K562 treated with DMSO at 1 percent for 4 hours (cell line): ENCODE data around the gene ATP6V1C2. TPM values are rescaled to one million over a fixed set of nuclear protein-coding genes. Genes with fewer than 3 reads are reported as not detected.

Experiments used
- total RNA-seq: library from RNA; unstranded; fragments of 300-600 nt; gene quantifications from 2 replicates; pipeline ENCODE4 v1.2.3, GENCODE V29; 2022; ENCODE audit not compliant: insufficient read depth

Gene ATP6V1C2
- 0.41 and 0.99 TPM in 2 replicates for total RNA-seq

DNA sequence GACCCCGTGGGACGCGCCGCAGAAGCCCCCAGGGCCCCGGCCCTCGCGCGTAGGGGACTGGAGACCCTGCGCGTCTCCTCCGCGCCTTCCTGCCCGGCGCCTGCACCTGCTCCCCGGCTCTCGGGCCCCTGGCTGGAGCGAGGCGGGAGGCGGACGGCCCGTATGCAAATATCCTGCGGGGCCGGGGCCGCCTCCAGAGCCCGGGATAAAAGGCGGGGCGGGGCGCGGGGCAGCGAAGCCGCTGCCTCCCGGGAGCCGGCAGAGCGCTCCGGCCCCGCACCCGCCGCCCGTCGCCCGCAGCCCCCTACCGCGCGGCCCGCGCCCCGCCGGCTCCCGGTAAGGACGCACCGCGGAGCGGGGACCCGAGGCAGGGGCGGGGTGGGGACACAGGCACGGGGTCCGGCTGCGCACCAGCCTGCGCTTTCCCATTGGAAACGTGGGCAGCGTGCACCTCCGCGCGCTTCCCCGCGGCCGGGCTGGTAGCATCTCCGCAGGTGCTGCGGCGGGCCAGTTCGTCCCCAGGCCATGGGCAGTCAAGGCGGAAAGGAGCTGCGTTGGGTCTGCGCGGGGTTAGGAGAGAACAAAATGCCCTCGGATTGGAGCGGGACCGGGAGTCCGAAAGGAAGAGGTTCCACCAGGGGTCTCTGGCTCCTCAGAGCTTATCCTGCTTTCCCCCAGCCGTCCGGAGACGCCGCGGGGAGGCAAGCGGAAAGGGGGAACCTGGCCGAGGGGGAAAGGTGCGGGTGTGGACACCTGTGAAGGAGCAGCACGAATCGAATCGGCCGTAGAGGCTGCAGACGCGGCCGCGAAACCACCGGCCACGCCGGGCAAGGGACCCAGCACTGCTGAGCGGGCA is at the start of gene ATP6V1C2:
Gene ATP6V1C2, plus strand, starts transcription at position 235 of the 856 bp plus-strand sequence. CDS start 1,220 bp downstream, outside the sequence.

GRCh38 chr2:10812362-10813162 is 91.1 kb downstream of the ATP6V1C2 start, which contains the start of gene PDIA6:
Gene PDIA6 (minus strand): TSS chr2:10812785. CDS start chr2:10812696, 89 bp downstream.

Other genes with a start within 250 kb of the ATP6V1C2 start
- 7.7 and 10.6 TPM in 2 replicates for gene NOL10, start 31.7 kb upstream of the ATP6V1C2 start, total RNA-seq
- gene PDIA6, start 91.2 kb downstream of the ATP6V1C2 start, total RNA-seq: 190 and 191 TPM in 2 replicates
- not detected in 2 replicates for gene KCNF1, start 190.3 kb downstream of the ATP6V1C2 start, total RNA-seq